Mucosa of rectum (tissue), 2 donors: ENCODE data around the gene PARN.
A peak's percentile ranks its signal among the peaks of the same experiment; 100 is the strongest.

Experiments used
- H3K27ac ChIP-seq, 2 donors: one replicate each; pipeline ENCODE4 v1.7.0; 2013; ENCODE audit warnings: inconsistent platforms in 2 of 2, low read depth in 2 of 2, low read length in 2 of 2
- H3K27me3 ChIP-seq, 2 donors: one replicate each; pipeline ENCODE4 v1.7.0; 2013; ENCODE audit warnings: low read length in 2 of 2; ENCODE audit not compliant: control insufficient read depth in 2 of 2, insufficient read depth in 2 of 2
- H3K36me3 ChIP-seq, 2 donors: one replicate each; pipeline ENCODE4 v1.7.0; 2013; ENCODE audit warnings: low read length in 2 of 2; ENCODE audit not compliant: control insufficient read depth in 2 of 2, insufficient read depth in 2 of 2
- H3K4me1 ChIP-seq, 2 donors: one replicate each; pipeline ENCODE4 v1.7.0; 2013; ENCODE audit warnings: low read length in 2 of 2, mild to moderate bottlenecking in 1 of 2; ENCODE audit not compliant: control insufficient read depth in 2 of 2, insufficient read depth in 2 of 2
- H3K4me3 ChIP-seq, 2 donors: one replicate each; pipeline ENCODE4 v1.7.0; 2013; ENCODE audit warnings: low read length in 2 of 2
- H3K9ac ChIP-seq, 2 donors: one replicate each; pipeline ENCODE4 v1.7.0; 2013; ENCODE audit warnings: low read length in 2 of 2, low read depth in 1 of 2, mild to moderate bottlenecking in 1 of 2
- H3K9me3 ChIP-seq, 2 donors: one replicate each; pipeline ENCODE4 v1.7.0; 2013; ENCODE audit warnings: low read length in 2 of 2; ENCODE audit not compliant: control insufficient read depth in 2 of 2
- donor health status: healthy.
- donor health status: Normal muscosa, but diverticular disease.

Gene PARN

DNA sequence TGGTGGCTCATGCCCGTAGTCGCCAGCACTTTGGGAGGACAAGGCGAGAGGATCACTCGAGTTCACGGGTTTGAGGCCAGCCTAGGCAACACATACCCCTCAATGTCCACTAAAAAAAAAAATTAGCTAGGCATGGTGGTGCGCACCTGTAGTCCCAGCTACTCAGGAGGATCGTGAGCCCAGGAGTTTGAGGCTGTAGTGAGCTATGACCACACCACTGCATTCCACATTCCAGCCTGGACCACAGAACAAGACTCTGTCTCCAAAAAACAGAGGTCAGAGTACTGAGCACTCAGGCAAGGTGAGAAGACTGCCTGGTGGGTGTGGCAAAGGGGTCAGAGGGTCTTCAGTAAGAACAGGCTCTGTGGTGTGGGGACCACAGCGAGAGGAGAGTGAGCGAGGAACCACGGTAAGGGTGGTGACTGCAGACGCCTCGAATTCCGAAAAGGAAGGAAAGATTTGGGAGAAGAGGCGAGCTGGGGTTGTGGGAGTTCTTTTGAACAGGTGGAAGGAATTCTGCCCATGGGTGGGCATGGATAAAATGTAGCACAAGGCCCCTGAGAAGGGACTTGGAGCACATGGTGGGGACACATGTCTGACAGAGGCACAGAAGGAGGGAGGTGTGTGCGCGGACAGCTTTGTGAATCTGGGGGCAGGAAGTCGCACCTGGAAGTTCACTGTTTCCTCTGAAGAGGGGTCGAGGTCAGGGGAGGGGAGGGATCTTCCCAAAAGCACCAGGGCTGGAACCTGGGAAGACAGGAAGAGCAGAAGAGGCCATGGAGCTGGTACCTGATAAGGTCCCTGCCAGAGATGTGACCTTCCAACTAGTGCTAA lies 134.6 kb downstream of the PARN start:
- Histone ChIP-seq H3K36me3 (no peaks in the 10 kb centered on the region), H3K4me1 (no peaks in the 10 kb centered on the region), H3K9me3 (no peaks in the 10 kb centered on the region), H3K9ac (no peak overlapping the region), H3K4me3 (no peak overlapping the region), H3K27ac (no peak overlapping the region), H3K27me3 (no peaks in the 10 kb centered on the region)

DNA sequence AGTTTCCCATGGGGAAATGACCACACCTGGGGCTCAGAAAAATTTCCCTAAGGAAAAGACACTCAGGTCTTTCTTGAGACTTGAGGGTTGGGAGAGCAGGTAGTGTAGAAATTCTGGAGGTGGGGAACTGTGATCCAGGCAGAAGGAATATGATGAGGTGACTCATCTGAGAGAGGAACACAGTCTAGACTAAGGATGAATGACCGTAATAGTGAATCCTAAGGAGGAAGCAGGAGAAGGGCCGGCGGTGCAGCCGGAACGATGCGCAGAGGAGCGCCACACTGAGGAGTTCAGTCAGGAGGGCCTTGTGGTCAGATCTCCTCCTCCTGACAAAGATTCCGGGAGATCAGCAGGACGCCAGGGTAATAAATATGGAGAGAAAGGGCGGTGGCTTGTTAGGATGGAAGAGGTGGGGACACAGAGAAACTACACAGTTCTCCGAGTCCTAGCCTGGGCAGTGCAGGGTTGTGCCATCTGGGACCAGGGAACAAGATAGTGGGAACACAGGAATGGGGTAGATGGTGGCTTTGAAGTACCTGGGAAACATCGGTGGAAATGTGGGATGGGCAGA lies 135.6 kb downstream of the PARN start:
- no peak overlapping the region for H3K27ac ChIP-seq
- no peaks in the 10 kb centered on the region for H3K36me3 ChIP-seq
- H3K9ac ChIP-seq: no peak overlapping the region
- no peaks in the 10 kb centered on the region for H3K9me3 ChIP-seq
- H3K4me3 ChIP-seq: no peak overlapping the region
- H3K4me1 ChIP-seq: no peaks in the 10 kb centered on the region
- no peaks in the 10 kb centered on the region for H3K27me3 ChIP-seq

DNA sequence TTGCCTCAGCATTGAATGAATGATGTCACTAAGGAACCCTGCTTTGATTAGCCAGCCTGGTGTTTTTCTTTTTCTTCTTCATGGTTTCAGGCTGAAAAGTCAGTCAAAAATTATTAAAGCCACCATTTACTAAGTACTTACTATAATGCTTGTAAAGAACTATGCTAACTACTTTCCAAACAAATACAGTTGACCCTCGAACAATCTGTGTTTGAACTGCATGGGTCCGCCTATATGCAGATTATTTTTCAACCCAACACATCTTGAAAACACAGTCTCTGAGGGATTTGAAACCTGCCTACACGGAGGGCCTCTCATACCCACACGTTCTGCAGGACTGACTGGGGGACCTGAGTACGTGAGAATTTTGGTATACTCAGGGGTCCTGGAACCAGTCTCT lies 136.3 kb downstream of the PARN start:
- H3K9me3 ChIP-seq: no peaks in the 10 kb centered on the region
- H3K9ac ChIP-seq: no peak overlapping the region
- H3K36me3 ChIP-seq: no peaks in the 10 kb centered on the region
- no peaks in the 10 kb centered on the region for H3K4me1 ChIP-seq
- no peaks in the 10 kb centered on the region for H3K27me3 ChIP-seq
- no peak overlapping the region for H3K27ac ChIP-seq
- no peak overlapping the region for H3K4me3 ChIP-seq

DNA sequence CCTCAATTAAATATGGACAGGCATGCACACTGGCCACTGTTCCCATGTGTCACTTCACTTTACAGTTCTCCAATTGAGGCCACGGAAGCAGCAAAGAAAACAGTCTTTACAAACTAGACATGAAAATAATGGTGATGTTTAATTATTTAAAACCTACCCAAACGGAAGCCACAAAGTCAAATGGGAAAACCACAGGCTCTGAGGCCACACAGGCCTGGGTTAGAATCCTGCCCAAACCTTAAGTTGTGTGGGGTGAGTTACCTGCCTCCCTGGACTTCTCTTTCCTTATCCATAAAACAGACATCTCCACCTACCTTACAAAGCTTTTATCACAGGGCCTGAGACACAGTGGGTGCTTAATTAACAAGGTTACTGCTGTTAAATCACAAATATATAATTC lies 137.4 kb downstream of the PARN start:
- no peak overlapping the region for H3K9ac ChIP-seq
- H3K4me3 ChIP-seq: no peak overlapping the region
- H3K27me3 ChIP-seq: no peaks in the 10 kb centered on the region
- no peaks in the 10 kb centered on the region for H3K36me3 ChIP-seq
- H3K4me1 ChIP-seq: no peaks in the 10 kb centered on the region
- no peaks in the 10 kb centered on the region for H3K9me3 ChIP-seq
- H3K27ac ChIP-seq: no peak overlapping the region

DNA sequence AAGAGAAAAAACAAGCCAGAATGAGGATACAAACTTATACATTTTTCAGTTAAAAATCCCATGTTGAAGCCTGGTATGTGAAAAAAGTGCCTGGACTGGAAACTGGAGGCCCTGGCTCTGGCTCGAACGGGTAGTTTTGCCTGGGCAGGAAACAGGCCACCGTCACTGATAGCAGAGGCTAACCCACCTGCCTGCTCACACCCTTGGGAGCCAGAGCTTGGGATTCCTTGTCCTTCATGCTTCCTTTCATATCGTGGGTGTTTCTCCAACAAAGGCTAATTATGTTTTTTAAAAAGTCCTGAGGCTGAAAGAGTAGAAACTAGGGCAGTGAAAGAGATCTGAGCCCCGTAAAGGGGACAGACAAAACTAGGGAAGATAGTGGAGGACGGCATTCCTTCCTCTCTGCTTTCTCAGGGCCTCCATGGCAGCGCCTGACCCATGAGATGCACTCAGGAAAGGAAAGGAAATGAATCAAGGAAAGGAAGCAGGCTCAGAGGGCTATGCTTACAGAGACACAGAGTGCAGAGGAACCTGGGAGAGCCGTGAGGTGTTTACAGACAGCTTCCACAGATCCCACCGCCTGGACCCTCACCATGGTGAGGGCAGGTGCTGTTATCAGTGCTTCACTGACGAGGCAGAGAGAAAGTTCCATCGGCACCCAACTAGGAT lies 138.1 kb downstream of the PARN start:
- no peak overlapping the region for H3K27ac ChIP-seq
- H3K4me1 ChIP-seq: peaks cover 0 to 4% of the 10 kb centered on the region in 2 donors

DNA sequence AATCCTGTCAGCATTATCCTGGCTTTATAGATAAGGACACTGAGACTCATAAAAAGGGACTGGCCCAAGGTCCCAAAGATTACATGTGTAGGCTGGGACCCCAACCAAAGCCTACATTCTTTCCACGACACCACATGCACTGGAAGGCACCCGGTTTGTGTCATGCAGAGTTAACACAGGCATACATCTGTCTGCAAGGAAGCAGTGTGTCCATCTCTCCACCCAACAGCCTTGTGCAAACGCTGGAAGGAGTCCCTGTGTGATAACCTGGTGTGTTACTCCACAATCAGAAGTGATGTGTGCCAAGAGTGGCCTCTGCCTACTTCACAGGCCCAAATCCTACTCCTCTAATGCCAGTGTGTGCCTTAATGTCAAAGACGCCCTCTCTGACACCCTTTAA lies 139.8 kb downstream of the PARN start:
- Histone ChIP-seq H3K27me3 (no peaks in the 10 kb centered on the region), H3K9me3 (no peaks in the 10 kb centered on the region), H3K36me3 (no peaks in the 10 kb centered on the region), H3K4me3 (no peak overlapping the region), H3K27ac (no peak overlapping the region), H3K4me1 (peaks cover 0 to 12% of the 10 kb centered on the region in 2 donors), H3K9ac (no peak overlapping the region)

More for the DNA sequence above, 138.1 kb downstream of the PARN start:
- H3K4me3 ChIP-seq: no peak overlapping the region
- H3K27me3 ChIP-seq: no peaks in the 10 kb centered on the region
- no peaks in the 10 kb centered on the region for H3K9me3 ChIP-seq
- H3K36me3 ChIP-seq: no peaks in the 10 kb centered on the region
- H3K9ac ChIP-seq: no peak overlapping the region

DNA sequence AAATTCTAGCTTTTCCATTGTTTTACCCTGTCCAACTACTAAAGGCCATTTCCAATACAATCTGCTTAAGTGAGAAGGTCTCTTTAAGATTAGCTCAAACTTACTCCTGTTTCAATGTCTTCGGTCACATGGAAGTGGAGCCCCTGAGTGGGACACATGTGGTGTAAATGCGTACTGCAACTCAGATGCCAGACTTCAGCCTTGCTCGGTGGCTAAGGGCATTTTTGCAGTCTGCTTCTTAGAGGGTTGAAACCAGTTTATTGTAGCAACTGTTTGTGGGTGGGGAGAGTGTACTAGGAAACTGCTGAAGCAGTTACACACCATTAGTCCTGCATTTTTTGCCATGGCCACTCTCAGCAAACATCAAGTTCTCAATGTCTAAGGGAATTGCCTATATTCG lies 140.6 kb downstream of the PARN start:
- no peaks in the 10 kb centered on the region for H3K9me3 ChIP-seq
- H3K27ac ChIP-seq: no peak overlapping the region
- no peak overlapping the region for H3K4me3 ChIP-seq
- H3K27me3 ChIP-seq: no peaks in the 10 kb centered on the region
- no peaks in the 10 kb centered on the region for H3K36me3 ChIP-seq
- H3K4me1 ChIP-seq: peaks cover 0 to 12% of the 10 kb centered on the region in 2 donors
- H3K9ac ChIP-seq: no peak overlapping the region

DNA sequence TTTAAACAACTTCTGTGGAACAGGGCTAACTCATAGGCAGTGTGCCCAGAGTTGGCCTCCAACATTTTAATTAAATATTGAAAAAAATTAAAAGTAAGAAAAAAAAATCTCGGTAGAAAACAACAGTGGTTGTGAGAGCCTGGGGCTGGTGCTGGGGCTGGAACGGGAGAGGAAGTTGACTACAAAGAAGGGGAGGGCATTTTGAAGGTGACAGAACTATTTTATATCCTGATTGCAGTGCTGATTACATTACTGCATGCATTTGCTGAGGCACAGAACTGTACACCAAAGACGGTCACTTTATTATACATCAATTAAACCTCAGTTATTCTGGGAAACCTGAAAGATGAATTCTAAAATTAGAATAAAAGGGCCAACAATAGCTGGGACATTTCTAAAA lies 142.5 kb downstream of the PARN start:
- Histone ChIP-seq H3K36me3 (peaks cover 3 to 7% of the 10 kb centered on the region in 2 donors), H3K27me3 (no peaks in the 10 kb centered on the region), H3K27ac (no peak overlapping the region), H3K4me3 (no peak overlapping the region), H3K4me1 (peaks cover 0 to 12% of the 10 kb centered on the region in 2 donors), H3K9ac (no peak overlapping the region), H3K9me3 (no peaks in the 10 kb centered on the region)

DNA sequence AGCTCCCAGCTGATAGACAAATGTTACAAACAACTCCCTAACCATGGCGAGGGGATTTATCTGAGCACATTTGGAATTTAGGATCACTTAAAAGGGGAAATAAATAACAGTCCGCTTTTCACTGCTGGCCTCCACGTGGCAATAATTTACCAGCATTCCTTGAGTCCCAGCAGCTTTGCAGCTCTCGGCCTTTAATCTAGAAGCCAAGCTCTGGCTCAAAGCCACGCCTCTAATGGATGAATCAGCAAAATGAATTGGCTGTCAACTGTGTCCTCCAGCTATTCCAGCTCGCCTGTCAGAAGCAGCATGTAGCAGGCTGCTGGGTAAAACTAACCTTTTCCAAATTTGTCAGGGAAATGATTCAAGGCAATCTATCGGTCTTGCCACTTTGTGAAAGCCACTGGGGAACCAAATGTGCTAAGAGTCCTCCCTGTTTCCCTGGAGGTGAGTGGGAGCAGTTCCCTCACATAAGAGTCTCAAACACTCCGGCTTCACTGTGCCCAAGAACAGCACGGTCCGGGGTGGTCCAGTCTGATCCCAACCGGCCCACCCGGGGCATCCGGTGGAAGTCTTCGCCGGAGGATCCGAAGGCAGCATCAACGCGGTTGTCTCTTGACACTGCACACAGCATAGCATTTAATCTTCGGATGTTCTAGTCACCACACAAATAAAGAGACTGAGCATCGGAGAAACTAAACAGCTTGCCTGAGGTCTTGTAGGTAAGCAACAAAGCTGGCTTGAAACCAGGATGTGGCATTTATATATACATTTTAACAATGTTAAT lies 143.3 kb downstream of the PARN start:
- no peak overlapping the region for H3K9ac ChIP-seq

More for the DNA sequence above, 143.3 kb downstream of the PARN start:
- Histone ChIP-seq H3K4me3 (peak overlapping the region in 1 of 2 donors; percentile 59), H3K36me3 (peaks cover 7 to 15% of the 10 kb centered on the region in 2 donors), H3K9me3 (no peaks in the 10 kb centered on the region), H3K27ac (peak overlapping the region in 1 of 2 donors; percentile 21), H3K4me1 (peaks cover 0 to 12% of the 10 kb centered on the region in 2 donors), H3K27me3 (no peaks in the 10 kb centered on the region)
